ENCODE data around the gene RPS13. TPM values are rescaled to one million over a fixed set of nuclear protein-coding genes. Genes with fewer than 3 reads are reported as not detected.

RPS13 gene
- total and polyA plus RNA-seq, 7 donors: 1,670 to 3,514 (median 2,376) TPM

DNA sequence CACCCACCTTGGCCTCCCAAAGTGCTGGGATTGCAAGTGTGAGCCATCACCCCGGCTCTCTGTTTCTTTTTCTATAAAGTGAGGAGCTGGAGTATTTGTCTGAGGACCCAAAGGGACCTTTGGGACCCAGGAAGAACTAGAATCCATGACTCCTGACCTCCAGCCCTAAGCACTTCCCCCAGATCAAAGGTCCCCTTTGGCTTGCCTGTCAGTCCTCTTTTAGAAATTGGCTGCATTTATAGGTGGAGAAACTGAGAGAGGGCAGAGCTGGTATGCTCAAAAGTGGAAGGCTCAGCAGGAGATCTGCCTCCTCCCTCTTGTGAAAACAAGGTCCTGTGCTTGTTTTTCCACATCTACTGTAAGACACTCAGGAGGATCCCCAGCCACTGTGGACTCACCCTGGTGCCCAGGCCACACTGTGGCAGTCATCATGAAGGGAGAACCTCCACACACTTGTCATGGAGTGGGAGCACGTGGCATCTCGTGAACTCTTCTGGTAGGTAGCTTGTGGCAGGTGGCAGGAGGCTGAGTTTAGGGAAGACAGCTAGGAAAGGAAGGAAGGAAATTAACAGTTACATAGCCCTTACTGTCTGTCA, 50.9 kb downstream of the RPS13 start:
- H3K27me3 ChIP-seq: no peaks in the 10 kb centered on the region
- intact Hi-C loops (cut with DNase I): no loop called here
- H3K36me3 ChIP-seq: no peaks in the 10 kb centered on the region
- DNase-seq: no peak
- no peak overlapping the region for H3K27ac ChIP-seq
- H3K4me3 ChIP-seq: no peak overlapping the region
- no peaks in the 10 kb centered on the region for H3K9me3 ChIP-seq
- 92 to 93% methylated on average over 3 of the region's 3 CpGs for WGBS, 2 donors
- no peaks in the 10 kb centered on the region for H3K4me1 ChIP-seq
- TF ChIP-seq EP300 (IDR thresholded peaks at IDR 0.05) (no peak), POLR2A (IDR thresholded peaks at IDR 0.05) (no peak), POLR2AphosphoS5 (IDR thresholded peaks at IDR 0.05) (no peak)
- TF ChIP-seq, protein P1, sequence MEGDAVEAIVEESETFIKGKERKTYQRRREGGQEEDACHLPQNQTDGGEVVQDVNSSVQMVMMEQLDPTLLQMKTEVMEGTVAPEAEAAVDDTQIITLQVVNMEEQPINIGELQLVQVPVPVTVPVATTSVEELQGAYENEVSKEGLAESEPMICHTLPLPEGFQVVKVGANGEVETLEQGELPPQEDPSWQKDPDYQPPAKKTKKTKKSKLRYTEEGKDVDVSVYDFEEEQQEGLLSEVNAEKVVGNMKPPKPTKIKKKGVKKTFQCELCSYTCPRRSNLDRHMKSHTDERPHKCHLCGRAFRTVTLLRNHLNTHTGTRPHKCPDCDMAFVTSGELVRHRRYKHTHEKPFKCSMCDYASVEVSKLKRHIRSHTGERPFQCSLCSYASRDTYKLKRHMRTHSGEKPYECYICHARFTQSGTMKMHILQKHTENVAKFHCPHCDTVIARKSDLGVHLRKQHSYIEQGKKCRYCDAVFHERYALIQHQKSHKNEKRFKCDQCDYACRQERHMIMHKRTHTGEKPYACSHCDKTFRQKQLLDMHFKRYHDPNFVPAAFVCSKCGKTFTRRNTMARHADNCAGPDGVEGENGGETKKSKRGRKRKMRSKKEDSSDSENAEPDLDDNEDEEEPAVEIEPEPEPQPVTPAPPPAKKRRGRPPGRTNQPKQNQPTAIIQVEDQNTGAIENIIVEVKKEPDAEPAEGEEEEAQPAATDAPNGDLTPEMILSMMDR (IDR thresholded peaks at IDR 0.05): no peak

DNA sequence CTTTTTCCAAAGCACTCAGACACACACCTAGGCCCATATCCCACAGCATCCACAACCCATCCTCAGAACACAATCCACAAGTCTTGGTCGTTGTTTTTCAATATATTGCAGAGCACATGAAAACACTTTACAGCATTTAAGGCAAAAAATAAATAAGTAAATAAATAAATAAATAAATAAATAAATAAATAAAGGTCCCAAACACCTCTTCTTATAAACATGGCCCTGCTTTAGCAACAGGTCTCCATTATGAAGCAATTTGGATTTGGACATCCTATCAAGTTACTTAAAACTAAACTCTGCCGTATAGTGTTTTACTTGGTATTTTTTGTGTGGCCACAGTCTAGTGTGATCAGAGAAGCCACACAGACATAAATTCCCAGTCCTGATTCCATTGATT, 52.5 kb downstream of the RPS13 start:
- Histone ChIP-seq H3K27ac (no peak overlapping the region), H3K36me3 (no peaks in the 10 kb centered on the region), H3K4me1 (no peaks in the 10 kb centered on the region), H3K4me3 (no peak overlapping the region), H3K27me3 (no peaks in the 10 kb centered on the region), H3K9me3 (no peaks in the 10 kb centered on the region)
- intact Hi-C loops (cut with DNase I): no loop called here
- 87 to 89% methylated on average over 2 of the region's 2 CpGs for WGBS, 2 donors
- DNase-seq: no peak
- TF ChIP-seq POLR2AphosphoS5 (IDR thresholded peaks at IDR 0.05) (no peak), POLR2A (IDR thresholded peaks at IDR 0.05) (no peak)

Small RNA genes within 50 kb of the gene (small RNA-seq; reads per million reads assigned to genes)
- 0 reads per million in 3 donors for gene RNU6-593P
- 7.2 to 31.8 (median 20.0) reads per million in 3 donors for gene SNORD14A
- gene SNORD14B: 0 reads per million in 3 donors

Other genes with a start within 250 kb of the RPS13 start
- 10 to 100 TPM in 1 of 4 donors, 1 to 10 TPM in 3; 2.9 to 10.2 (median 4.2) TPM for gene PLEKHA7, start 63.3 kb downstream of the RPS13 start, total RNA-seq
- gene PLEKHA7, start 63.3 kb downstream of the RPS13 start, polyA plus RNA-seq: 10 to 100 TPM; 28.2 to 45.3 (median 41.3) TPM
- gene PIK3C2A, start 130.3 kb upstream of the RPS13 start, total RNA-seq: 10 to 100 TPM; 52.9 to 72.6 (median 65.7) TPM
- gene PIK3C2A, start 130.3 kb upstream of the RPS13 start, polyA plus RNA-seq: 10 to 100 TPM in 1 of 3 donors, 1 to 10 TPM in 2; 6.0 to 10.0 (median 9.7) TPM
- 10 to 100 TPM; 38.3 to 45.1 (median 39.4) TPM for gene NUCB2, start 199.1 kb upstream of the RPS13 start, total RNA-seq
- gene NUCB2, start 199.1 kb upstream of the RPS13 start, polyA plus RNA-seq: 10 to 100 TPM; 19.8 to 68.3 (median 24.0) TPM

All from sigmoid colon (tissue), 7 donors.